Fibroblast of peridontal ligament (primary cell): ENCODE measurements around the gene RABL2A.
"Not testable (repeated sequence)": the region's sequence is repeated elsewhere in the genome, so short reads cannot be mapped to it uniquely, and the experiment has no call there.

Experiments
- DNase-seq: peaks from one replicate; pipeline ENCODE4 v3.0.0-alpha.2; 2010; ENCODE audit errors: extremely low read depth

Gene RABL2A

DNA sequence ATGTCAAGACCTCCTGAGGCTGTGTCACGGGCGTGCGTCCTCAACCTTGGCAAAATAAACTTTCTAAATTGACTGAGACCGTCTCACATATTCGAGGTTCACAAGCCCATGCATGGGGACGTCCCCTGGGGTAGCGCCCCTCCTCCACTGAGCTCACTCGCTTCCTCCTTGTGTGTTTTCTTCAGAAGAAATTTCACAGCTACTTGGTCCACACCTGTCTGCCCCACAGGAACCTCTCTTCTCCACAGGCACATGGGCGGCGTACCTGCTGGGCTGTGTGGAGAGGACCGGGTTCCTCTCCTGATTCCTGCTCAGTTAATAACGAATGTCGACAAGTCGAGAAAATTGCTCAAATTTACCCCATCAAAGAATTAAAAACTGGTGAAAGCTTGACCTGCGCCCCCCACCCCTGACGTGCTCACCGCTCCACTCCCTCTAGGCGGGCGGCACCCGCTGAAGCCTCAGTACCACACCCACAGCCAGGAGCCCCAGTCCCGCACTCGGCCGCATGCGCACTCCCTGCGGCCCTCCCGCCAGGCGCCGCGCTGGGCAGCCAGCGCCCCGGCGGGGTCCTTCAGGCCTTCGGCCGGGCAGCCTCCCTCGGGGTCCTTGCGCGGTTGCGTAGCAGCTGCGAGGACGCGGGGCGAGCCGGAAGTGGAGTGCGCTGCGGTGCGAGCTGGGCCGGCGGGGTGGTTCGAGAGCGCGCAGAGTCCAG lies at the start of gene RABL2A:
RABL2A (plus strand) TSS at position 651 of the 715 bp plus-strand sequence. CDS start 1,341 bp downstream, outside the sequence.
- DNase-seq: peak; percentile 70

- DNase-seq: not testable (repeated sequence)
Measured at GRCh38 chr2:113578508-113578907, 48.6 kb upstream of the RABL2A start.

DNA sequence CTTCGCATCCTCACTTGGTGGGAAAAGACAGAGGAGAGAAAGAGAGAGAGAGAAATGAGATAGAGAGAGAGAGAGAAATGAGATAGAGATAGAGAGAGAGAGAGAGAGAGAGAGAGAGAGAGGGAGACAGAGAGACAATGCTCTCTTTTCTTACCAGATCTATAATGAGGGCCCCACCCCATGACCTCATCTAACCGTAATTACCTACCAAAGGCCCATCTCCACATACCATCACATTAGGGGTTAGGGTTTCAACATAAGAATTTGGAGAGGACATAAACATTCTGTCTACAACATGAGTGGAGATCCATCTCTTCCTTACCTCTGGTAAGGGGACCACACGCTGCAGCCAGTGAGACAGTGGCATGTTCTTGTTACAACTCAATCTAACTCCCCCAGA lies 44.6 kb upstream of the RABL2A start:
- DNase-seq: not testable (repeated sequence)

DNA sequence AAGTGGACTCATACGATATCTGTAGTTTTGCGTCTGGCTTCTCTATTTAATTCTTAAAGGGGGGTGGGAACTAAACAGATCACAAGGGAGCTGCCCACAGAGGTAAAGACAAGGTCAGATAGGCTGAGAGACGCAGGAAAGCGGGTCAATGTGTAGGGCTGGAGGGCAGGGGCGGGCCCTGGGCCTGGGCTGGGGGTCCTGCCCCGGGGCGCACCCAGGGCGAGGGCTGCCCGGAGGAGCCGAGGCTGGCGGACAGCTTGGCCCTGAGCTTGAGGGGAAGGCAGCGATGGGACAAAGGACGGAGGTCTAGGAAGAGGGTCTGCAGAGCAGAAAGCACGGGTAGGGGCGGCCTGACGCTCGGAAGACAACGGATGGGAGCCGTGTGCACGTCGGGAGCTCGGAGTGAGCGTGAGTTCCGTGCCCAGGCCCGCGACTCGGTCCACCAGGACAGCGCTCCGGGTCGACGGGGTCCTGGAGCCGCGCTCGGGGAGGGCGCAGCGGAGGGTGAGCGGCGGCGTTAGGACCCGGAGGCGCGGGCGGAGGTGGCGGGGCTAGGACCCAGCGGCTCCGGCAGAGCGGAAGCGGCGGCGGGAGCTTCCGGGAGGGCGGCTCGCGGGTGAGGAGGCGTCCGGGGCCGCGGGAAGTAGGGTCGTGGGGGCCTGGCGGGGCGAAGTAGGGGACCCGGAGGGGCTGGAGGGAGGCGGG lies 43.4 kb upstream of the RABL2A start:
- peak; percentile 58 for DNase-seq

GRCh38 chr2:113584311-113585092 lies 42.6 kb upstream of the RABL2A start:
- peak; percentile 31 for DNase-seq

DNA sequence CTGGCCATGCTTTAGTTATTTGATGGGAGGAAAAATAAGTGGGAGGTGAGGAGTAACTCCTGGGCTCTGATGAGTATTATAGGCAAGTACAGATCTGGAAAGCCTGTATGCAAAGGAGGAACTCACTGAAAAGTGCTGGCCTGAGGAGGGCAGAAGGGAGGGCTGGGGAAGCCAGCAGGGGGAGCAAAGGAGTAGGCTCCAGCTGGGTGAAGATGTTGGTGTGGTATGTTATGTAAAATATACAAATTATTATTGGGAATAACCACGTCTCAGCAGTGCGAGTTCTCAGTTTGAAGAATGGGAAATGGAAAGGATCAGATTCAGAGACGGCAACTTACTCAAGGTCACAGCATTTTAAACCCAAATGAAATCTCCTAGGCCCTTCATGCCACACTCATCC lies 39.9 kb upstream of the RABL2A start:
- DNase-seq: peak; percentile 59

GRCh38 chr2:113589591-113589990 lies 37.5 kb upstream of the RABL2A start:
- not testable (repeated sequence) for DNase-seq

DNA sequence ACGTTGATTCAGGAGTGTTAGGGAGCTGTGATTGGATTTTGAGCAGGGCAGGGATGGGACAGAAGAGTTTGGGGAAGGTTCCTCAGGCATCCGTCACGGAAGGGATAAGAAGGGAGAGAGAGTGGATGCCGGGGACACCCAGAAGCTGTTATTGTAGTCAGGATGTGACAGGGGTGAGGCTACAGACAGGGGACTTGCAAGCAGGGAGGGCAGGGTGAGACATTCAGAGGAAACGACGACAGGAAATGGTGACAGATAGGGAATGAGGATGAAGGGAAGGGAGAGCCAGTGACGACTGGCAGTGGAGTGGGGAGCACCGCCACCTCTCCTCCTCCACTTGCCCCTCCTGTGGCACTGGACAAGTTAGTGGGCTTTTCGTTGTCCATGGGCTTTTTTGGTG lies 35.1 kb upstream of the RABL2A start:
- DNase-seq: not testable (repeated sequence)

DNA sequence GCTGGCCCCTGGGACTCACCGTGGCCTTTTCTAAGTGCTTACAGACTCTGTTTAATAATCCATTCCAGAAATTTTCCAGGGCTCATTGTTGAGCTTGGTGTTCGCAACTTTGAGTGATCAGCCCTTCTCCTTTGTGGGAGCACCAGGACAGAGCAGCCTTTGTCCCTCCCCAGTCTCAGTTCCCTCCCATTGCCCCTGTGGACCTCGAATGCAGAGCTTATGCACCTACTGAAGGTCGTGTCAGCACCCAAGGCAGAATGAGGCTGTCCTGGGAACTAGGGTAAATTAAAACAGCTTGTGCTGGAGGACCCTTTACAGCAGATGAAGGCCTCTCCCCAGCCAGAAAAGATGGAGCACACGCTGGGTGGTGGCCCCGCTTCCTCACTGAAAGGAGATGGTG lies 33.8 kb upstream of the RABL2A start:
- DNase-seq: not testable (repeated sequence)

- DNase-seq: not testable (repeated sequence)
Measured at GRCh38 chr2:113595725-113596124, 31.3 kb upstream of the RABL2A start.

DNA sequence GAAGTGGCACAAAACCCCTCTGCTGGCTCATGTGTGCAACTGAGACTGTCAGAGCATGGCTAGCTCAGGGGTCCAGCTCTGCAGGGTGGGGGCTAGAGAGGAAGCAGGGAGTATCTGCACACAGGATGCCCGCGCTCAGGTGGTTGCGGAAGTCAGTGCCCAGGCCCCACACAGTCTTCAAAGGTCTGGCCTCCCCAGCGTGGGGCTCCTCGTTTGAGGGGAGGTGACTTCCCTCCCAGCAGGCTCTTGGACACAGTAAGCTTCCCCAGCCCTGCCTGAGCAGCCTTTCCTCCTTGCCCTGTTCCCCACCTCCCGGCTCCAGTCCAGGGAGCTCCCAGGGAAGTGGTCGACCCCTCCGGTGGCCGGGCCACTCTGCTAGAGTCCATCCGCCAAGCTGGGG lies 29.9 kb upstream of the RABL2A start:
- DNase-seq: not testable (repeated sequence)

DNA sequence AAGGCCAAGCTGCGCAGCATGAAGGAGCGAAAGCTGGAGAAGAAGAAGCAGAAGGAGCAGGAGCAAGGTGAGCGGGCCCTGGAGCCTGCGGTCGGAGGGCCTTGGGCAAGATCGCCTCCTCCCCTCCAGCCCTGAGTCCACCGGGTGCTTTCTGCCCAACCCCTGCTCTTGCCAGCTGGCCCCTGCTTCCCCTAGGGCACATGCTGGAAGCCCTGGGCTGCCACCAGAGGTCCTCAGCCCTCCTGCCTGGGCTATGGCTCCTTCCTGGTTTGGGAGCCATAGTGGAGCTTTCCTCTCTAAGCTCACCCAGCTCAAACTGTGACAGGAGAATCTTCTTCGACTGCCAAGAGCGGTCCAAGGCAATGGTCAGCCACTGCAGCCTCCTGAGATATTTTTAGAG lies 29.5 kb upstream of the RABL2A start:
- DNase-seq: not testable (repeated sequence)

DNA sequence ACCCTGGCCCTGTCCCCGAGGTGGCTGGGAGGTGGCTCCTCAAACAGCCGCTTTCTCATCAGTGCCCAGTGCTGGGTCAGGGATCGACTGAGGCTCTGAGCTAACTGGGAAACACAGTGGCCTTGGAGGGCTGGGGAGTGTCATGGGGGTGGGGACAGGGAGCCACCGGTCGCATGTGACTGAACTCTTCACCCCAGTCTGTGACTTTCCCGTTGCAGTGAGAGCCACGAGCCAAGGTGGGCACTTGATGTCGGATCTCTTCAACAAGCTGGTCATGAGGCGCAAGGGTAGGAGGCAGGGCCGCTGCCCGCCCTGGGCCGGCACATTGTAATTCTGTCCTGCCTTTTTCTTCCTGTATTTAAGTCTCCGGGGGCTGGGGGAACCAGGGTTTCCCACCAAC lies 28.9 kb upstream of the RABL2A start:
- DNase-seq: not testable (repeated sequence)

GRCh38 chr2:113598738-113599137 lies 28.3 kb upstream of the RABL2A start:
- DNase-seq: not testable (repeated sequence)

GRCh38 chr2:113599208-113599607 lies 27.9 kb upstream of the RABL2A start:
- not testable (repeated sequence) for DNase-seq

DNA sequence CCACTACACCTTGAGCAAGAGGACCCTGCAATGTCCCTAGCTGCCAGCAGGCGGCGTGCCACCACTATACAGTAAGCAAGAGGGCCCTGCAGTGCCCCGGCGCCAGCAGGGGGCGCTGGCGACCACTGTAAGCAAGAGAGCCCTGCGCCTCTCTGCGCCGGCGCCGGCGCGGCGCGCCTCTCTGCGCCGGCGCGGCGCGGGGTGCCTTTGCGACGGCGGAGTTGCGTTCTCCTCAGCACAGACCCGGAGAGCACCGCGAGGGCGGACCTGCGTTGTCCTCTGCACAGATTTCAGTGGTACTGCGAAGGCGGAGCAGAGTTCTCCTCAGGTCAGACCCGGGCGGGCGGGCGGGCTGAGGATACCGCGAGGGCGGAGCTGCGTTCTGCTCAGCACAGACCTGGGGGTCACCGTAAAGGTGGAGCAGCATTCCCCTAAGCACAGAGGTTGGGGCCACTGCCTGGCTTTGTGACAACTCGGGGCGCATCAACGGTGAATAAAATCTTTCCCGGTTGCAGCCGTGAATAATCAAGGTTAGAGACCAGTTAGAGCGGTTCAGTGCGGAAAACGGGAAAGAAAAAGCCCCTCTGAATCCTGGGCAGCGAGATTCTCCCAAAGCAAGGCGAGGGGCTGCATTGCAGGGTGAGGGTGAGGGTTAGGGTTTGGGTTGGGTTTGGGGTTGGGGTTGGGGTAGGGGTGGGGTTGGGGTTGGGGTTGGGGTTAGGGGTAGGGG lies 24.9 kb upstream of the RABL2A start:
- DNase-seq: peak; percentile 41

DNA sequence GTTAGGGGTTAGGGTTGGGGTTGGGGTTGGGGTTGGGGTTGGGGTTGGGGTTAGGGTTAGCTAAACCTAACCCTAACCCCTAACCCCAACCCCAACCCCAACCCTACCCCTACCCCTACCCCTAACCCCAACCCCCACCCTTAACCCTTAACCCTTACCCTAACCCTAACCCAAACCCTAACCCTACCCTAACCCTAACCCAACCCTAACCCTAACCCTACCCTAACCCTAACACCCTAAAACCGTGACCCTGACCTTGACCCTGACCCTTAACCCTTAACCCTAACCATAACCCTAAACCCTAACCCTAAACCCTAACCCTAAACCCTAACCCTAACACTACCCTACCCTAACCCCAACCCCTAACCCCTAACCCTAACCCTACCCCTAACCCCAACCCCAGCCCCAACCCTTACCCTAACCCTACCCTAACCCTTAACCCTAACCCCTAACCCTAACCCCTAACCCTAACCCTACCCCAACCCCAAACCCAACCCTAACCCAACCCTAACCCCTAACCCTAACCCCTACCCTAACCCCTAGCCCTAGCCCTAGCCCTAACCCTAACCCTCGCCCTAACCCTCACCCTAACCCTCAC lies 24.1 kb upstream of the RABL2A start:
- DNase-seq: no peak

GRCh38 chr2:113603467-113604084 lies 23.5 kb upstream of the RABL2A start:
- peak; percentile 86 for DNase-seq

GRCh38 chr2:113604085-113604477 lies 23.0 kb upstream of the RABL2A start:
- peak; percentile 88 for DNase-seq

GRCh38 chr2:113604661-113605060 lies 22.4 kb upstream of the RABL2A start:
- DNase-seq: not testable (repeated sequence)

- DNase-seq: not testable (repeated sequence)
Measured at GRCh38 chr2:113606036-113606435, 21.0 kb upstream of the RABL2A start.
